GM18526 (cell line): Measurements from ENCODE around the gene PLIN1.

ENCODE experiments used
- POLR2A ChIP-seq: IDR thresholded peaks from 3 replicates; pipeline ENCODE4 v1.6.1; 2011; ENCODE audit not compliant: insufficient read length; ENCODE audit errors: extremely low read depth

The PLIN1 gene

DNA sequence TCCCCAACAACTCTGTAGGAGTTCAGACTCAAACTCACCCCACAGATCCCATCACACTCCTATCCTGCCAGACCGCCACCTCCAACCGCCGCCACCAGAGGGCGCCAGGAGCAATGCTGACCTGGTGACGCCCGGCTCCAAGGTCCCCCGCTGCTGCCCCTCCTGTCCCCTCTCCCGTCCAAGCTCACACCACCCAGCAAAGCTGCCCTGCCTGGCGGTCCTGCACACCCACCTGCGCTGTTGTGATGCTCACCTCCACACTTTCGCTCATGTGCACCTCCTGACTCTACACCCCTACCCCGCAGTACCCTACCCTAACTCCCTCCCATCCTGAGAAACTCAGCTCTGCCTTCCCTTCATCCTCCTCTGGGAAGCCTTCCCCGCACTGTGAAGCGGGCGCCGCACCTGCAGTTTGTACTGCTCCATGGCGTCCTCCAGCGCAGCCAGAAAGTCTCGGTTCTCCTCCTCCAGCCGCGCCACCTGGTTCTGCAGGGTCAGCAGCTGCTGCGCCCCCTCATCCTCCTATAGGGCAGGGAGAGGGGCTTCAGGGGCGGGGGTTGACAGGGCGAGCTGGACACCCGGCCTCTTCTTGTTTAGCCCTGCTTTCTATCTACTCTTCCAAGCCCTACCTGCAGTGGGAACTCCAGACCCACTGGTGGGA, 31.8 kb downstream of the PLIN1 start:
- TF ChIP-seq POLR2A = no peak

DNA sequence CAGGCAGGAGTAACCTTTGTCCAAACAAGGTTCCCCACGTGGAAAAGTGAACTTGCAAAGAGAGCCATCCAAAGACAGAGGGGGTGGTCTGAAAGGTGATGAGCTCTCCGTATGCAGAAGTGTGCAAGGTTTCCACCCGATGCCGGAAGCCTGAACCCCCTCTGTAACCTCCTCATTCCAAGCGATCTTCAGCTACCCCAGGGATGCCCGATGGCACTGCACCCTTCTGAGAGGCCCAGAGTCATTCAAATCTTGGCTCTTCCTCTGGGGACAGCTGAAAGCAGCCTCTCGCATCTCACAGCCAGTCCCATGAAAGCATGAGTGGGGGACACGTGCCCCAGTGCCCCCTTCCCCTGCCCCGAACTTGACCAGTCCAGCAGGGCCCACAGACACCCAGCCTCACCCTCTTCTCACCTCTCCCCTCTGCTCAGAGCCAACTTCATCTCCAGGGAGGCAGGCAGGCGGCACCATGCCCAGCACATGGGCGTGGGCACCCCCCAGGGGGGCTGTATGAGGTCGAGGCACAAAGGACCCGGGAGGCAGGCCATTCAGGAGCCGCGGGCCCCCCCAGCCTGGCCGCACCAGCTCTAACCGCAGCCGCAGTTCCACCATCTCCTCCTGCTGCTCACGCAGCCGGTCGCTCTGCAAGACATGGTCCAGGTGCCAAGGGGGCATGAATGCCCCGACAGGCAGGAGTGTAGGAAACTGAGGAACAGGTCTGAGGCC, 32.6 kb downstream of the PLIN1 start:
- TF ChIP-seq POLR2A = no peak

DNA sequence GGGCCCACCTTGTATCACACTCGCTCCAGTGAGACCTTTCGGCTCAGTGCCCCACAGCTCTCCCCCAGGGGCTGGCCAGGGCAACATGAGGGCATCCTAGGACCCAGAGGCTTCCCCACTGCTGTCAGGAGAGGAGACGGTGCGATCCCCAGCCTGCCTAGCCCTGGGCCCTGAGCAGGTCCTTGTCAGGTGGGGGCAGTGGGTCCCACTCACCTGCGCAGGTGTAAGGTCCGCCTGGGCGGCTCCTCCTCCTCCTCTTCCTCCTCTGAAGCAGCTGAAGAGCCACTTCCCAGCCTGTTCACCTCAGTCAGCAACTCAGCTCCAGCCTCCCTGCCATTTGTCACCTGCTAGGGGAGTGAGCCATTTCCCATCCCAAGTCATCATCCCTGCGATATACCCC, 33.5 kb downstream of the PLIN1 start:
- TF ChIP-seq POLR2A = no peak

DNA sequence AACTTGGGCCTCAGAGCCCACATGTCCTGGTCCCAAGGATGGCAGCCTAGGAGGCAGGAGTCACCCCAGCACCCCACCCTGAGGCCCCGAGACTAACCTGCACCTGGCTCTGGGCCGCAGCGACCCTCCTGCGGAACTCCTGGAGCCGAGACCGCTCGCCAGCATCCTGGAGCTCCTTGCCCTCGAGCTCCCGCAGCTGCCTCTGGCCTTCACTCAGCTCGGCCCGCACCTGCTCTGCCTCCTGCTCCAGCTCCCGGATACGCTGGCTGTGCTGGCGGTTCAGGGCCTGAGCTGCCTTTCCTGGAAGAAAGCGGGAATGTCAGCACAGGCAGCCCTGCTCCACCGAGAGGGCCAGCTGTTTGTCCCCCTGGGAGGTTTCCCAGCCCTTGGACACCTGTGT, 37.1 kb downstream of the PLIN1 start:
- no peak for TF ChIP-seq POLR2A

DNA sequence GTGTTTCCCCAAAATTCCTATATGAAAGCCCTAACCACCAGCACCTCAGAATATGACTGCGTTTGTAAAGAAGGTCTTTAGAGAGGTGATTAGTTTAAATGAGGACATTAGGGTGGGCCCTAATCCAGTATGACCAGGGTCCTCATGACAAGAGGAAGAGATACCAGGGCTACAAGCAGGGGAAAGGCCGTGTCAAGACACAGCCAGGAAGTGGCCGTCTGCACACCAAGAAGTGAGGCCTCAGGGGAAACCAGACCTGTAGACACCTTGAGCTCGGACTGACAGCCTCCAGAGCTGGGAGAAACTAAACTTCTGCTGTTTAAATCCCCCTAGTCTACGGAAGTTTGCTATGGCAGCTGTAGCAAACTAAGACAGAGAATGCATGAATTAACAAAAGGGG, 38.1 kb downstream of the PLIN1 start:
- TF ChIP-seq POLR2A = no peak

DNA sequence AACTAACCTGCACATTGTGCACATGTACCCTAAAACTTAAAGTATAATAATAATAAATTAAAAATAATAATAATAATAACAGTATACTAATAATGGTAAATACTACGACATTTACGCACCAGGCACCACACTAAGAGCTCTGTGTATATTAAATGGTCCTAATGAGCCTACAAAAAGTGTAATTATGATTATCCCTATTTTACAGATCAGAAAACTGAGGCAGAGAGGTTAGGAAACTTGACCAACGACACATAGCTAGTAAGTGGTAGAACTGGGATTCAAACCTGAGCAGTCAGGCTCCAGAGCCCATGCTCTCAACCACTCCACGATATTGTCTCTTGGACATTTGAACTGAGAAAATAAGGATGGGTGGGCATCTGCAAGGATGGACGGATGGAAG, 38.9 kb downstream of the PLIN1 start:
- TF ChIP-seq POLR2A = no peak

DNA sequence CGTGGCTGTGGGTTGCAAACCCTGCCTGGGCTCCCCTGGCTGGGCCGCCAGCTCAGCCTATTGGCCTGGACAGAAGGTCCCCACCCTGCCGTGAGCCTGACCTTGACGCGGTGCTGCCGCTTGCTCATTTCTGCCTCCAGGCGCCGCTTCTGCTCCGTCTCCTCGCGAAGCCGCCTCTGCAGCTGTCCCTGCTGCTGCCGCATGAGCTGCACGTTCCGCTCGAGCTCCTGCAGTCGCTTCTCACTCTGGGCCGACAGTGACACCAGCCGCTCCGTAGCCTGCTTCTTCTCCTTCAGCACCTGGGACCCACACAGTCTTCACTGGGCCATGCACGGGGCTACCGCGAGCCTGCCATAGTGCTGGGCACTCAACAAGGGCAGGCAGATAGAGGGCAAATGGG, 45.6 kb downstream of the PLIN1 start:
- TF ChIP-seq POLR2A = no peak

DNA sequence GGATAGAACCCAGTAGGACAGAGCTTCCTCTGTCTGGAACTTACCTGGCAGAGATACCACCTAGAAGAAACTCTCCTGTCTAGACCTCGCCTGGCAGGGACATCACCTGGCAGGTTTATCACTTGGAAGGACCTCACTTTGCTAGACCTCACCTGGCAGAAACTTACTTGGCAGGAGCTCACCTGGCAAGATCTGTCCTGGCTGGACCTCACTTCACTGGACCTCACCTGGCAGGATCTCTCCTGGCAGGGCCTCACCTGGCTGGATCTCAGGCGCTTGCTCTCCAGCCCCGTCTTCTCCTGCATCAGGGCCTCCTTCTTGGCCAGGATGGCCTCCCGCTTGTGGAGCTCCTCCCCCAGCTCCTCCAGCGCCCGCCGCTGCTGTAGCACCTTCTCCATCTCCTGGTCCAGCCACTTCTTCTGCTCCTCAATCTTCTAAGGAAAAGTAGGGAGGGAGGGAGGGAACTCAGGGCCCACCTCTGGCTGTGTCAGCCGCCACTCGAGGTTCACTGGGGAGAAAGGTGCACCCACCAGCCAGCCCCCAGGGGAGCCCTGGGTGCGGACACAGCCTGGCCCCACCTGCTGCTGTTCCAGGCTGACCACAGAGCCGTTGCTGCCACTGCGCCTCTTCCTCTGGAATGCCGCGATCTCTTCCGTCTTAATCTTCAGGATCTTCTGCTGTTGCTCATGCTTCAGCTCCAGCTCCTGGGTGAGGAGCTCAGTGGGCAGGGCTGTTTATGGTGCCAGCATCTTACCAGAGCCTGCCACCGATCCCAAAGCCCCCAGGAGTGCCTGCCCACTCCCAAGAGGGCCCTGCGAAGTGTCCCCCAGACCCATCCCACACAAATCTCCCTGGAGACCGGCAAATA, 46.4 kb downstream of the PLIN1 start:
- TF ChIP-seq POLR2A = no peak

DNA sequence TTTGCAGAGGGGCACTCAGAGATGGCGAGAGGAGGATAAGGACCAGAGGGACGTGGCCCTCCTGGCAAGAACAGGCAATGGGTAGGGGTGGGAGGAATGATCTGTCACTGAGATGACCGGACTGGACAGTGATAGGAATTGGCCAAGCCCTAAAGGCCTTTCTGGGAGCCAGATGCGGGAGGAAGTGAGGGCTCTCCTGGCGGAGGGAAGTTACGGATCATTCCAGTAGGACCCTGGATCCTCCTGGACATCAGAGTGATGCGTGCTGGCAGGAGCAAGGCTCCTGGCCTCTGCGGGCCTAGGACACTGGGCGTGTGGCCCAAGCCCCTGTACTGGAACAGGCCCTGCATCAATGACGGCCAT, 47.3 kb downstream of the PLIN1 start:
- no peak for TF ChIP-seq POLR2A

DNA sequence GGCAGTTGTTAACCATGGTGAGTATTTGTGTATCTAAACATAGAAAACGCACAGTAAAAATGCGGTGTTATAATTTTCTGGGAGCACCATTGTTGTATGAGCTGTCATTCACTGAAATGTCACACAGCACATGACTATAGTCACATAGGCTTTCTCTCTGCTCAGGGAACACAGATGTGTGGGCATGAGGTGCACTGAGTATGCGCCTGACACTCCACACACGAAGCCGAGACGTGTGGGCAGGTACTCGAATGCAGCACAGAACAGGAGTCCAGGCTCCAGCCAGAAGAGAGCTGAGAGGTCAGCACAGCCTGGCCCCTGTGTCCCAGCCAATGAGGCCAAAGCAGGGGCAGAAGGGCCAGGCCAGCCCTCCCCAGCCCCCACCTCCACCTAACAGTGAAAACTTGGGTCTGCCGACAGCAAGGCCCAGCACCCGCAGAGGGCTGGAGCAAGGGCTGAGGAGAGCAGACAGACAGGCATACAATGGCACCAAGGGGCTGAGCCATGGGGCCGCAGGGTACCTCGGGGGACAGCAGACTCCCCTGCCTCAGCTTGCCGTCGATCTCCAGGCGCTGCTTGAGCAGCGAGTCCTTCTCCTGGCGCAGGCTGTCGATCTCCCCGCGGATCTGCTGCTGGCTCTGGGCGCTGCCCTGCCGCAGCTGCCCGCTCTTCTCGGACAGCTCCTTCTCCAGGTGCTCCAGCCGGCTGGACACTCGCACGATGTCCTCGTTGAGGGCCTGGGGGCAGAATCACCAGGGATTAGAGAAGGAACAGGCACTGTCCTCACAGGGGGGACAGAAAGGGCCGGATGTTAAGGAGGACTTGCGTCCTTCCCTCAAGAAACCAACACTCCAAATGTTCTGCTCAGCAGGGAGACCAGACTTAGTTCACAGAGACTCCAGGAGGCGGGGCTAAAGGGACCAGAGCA, 47.9 kb downstream of the PLIN1 start:
- TF ChIP-seq POLR2A = no peak

DNA sequence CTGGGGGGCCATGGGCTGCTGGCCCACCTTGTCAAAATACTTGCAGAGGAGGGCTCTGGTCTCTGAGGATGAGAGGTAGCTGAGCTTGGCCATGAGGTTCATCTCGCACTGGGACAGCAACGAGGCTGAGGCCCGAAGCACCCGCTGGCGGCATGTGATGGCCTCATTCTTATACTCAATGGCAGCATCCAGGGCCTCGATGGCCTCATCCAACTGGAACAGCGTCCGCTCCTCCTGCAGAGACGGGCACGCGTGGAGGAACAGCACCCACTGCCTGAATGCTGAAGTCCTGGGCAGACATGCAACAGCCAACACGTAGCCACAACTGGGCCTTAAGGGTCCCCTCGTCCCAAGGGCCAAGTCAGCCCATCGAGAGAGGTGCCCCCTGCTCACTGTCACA, 48.9 kb downstream of the PLIN1 start:
- TF ChIP-seq POLR2A = no peak

DNA sequence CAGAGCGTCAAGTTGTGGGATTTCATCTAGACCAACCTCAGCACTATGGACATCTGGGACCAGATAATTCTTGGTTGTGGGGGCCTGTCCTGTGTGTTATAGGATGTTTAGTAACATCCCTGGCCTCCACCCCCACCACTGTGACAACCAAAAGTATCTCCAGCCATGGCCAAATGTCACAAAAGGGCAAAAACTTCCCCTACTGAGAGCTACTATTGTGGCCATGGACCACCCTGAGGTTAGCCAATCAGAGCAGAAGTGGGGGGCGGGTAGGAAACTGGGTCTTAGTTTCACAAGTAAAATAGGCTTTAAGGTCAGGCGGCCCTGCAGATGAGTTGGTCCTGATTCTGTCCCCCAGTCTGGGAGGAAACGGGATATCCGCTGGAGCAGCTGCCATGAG, 49.3 kb downstream of the PLIN1 start:
- no peak for TF ChIP-seq POLR2A

DNA sequence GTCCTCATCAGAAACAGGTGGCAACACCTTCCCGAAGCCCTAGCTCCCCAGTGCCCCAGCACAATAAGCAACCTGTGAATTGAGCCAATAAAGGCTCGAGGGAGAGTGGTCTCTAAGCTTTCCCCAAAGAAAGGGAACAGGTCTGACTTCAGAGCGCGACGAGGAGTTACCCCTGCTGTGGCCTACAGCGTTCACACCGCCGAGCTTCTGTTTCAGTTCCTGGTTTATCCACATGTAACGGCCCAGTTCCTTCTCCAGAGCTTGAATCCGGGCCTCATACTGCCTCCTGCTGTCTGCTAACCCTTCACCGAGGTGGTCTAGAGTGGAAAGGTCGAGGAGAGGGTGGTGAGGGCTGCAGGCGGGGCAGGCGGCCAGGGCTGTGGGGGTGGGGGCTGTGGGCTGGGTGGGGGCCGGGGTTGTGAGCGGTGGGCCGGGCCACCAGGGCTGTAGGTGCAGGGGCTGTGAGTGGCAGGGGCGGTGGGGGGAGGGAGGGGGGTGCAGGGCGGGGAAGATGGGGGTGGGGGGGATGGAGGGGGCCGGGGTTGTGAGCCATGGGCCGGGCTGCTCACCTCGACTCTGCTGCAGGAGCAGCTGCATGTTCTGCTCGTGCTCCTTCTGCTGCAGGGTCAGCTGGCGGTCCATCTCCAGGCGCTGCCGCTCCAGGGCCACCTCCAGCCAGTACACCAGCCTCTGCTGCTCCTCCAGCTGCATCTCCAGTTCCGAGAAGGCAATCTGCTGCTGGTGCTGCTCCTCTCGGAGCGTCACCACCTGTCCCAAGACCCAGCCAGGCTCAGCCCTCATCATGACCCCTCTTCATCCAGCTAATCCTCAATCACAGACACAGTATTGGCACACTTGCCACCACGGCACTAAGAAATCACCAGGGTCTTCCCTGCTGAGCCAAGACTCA, 50.1 kb downstream of the PLIN1 start:
- no peak for TF ChIP-seq POLR2A

DNA sequence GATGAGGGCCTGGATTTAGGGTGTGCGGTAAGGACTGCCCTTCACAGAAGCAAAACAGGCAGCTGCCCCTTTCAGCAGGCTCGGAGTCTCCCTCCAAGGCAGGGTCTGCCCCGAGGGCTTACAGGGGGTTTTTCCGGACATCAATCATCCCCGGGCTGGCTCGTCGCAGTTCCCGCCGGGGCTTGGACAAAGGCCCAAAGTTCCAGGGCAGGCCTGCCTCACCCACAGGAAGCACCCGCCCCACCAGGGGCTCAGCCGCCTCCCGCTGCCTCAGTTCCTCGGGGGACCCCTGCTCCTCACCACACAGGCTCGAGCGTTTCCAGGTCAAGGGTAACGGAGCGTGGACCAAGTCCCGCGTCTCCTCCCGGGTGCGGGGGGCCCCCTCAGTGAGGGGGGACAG, 50.9 kb downstream of the PLIN1 start:
- no peak for TF ChIP-seq POLR2A
